Thyroid gland (tissue), 4 donors: ENCODE data around the gene CBFA2T3. TPM values are rescaled to one million over a fixed set of nuclear protein-coding genes. Genes with fewer than 3 reads are reported as not detected.

ENCODE experiments used
- DNase-seq, 2 donors: peaks; one replicate each; pipeline ENCODE4 v3.0.0-alpha.2; 2019
- H3K27ac ChIP-seq, 3 donors: fragments of 200-600 bp; sonication (generic); 1 replicate in 2 of 3; 2 replicates in 1 of 3; pipeline ENCODE4 v1.5.1; 2016 to 2019; ENCODE audit warnings: mild to moderate bottlenecking in 1 of 3, moderate library complexity in 1 of 3
- H3K27me3 ChIP-seq: fragments of 200-600 bp; sonication (generic); one replicate; pipeline ENCODE4 v1.5.1; 2019
- H3K36me3 ChIP-seq, 2 donors: fragments of 200-600 bp; sonication (generic); one replicate each; pipeline ENCODE4 v1.5.1; 2016 to 2019
- H3K4me1 ChIP-seq, 2 donors: fragments of 200-600 bp; sonication (generic); one replicate each; pipeline ENCODE4 v1.5.1; 2017 to 2019
- H3K4me3 ChIP-seq, 3 donors: fragments of 200-600 bp; sonication (generic); replicated peaks in 1 of 3; 1 replicate in 2 of 3; 2 replicates in 1 of 3; pipeline ENCODE4 v1.5.1; 2016; ENCODE audit warnings: mild to moderate bottlenecking in 1 of 3
- H3K9me3 ChIP-seq: fragments of 200-600 bp; sonication (generic); one replicate; pipeline ENCODE4 v1.5.1; 2017
- CTCF ChIP-seq, 6 experiments: fragments of 200-600 bp in 3 of 6; fragments of 450-650 bp in 3 of 6; sonication (generic) in 3 of 6; IDR thresholded peaks; one replicate each; pipeline ENCODE4 v1.5.1; 2016 to 2019; ENCODE audit warnings: antibody characterized with exemption in 6 of 6, mild to moderate bottlenecking in 2 of 6, inconsistent platforms in 1 of 6, moderate library complexity in 1 of 6
- POLR2A ChIP-seq, 2 donors: fragments of 450-650 bp; IDR thresholded peaks; one replicate each; pipeline ENCODE4 v1.6.1; 2017; ENCODE audit warnings: antibody characterized with exemption in 2 of 2, mild to moderate bottlenecking in 2 of 2, moderate library complexity in 1 of 2
- WGBS, 2 donors: methylation state at CpG; one replicate each; pipeline ENCODE4 v1.1.5; 2017; 5-methylcytosine and 5-hydroxymethylcytosine counted together
- intact Hi-C: fragments of 100-400 bp; cut with DNase I; formaldehyde crosslinking; loops from one replicate; pipeline ENCODE4 v1.15.1; 2023
- total RNA-seq, 4 donors: library from RNA; depleted of rRNA; stranded (reverse); fragments of >200 nt; gene quantifications; one replicate each; pipeline ENCODE4 v1.2.3, GENCODE V29; 2016

The CBFA2T3 gene
- total RNA-seq, 4 donors from 2014 or later, result 1.3 to 3.8 (median 2.6) TPM

DNA sequence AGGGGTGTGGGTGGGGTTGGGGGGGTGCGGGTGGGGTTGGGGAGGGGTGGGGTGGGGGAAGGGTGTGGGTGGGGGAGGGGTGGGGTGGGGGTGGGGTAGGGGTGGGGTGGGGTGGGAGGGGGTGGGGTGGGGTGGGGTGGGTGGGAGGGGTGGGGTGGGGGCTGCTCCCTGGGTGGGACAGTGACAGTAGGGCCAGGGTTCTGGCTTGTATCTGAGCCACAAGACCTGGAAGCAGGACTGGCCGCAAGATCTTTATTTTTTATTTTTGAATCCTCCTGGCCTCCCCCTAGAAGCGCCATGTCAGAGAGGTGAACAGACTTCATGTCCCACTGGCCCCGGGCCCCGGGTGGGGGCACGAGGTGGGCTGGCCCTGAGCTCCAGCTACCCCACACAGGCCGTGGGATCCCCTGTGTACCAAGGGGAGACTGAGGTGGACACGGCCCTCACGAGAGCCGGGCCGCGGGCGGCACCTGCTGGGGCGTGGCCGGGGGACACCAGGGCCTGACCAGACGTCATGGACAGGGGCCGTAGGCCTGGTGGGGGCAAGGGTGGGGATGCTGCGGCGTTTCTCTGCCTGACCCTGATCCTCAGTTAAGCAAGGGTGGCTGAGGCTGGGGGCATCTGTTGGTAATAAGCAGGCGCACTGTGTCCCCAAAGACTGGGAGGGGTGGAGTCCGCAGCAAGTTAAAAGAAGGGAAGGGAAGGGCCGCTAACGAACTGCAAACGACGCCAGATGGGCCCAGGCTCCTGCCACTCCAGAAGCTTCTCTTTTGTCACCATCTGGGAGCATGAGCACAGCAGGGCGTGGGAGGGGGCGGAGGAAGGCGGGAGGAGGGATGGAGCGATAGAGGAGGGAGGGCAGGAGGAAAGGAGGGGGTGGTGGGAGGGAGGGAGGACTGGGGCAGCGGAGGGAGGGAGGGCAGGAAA is 88.3 kb downstream of the CBFA2T3 start:
- intact Hi-C loops, result no loop called here
- no peak overlapping the region for H3K27ac ChIP-seq
- no peaks in the 10 kb centered on the region for H3K9me3 ChIP-seq
- WGBS, 2 donors, result 79 to 85% methylated on average over 22 to 26 of the region's 30 CpGs
- H3K4me3 ChIP-seq, result no peak overlapping the region
- no peaks in the 10 kb centered on the region for H3K36me3 ChIP-seq
- H3K27me3 ChIP-seq, result no peaks in the 10 kb centered on the region
- no peak for DNase-seq
- H3K4me1 ChIP-seq, result peaks cover 14 to 29% of the 10 kb centered on the region in 2 donors
- TF ChIP-seq CTCF (IDR thresholded peaks at IDR 0.05), result no peak

GRCh38 chr16:88888057-88888456 is 89.0 kb downstream of the CBFA2T3 start:
- H3K36me3 ChIP-seq, result no peaks in the 10 kb centered on the region
- TF ChIP-seq POLR2A (IDR thresholded peaks at IDR 0.05) (no peak), CTCF (IDR thresholded peaks at IDR 0.05) (no peak)
- no peaks in the 10 kb centered on the region for H3K9me3 ChIP-seq
- no peak overlapping the region for H3K27ac ChIP-seq
- 80 to 88% methylated on average over 6 to 7 of the region's 14 CpGs for WGBS, 2 donors
- H3K27me3 ChIP-seq, result no peaks in the 10 kb centered on the region
- peaks cover 14 to 29% of the 10 kb centered on the region in 2 donors for H3K4me1 ChIP-seq
- no peak for DNase-seq
- intact Hi-C loops, result no loop called here
- H3K4me3 ChIP-seq, result no peak overlapping the region

DNA sequence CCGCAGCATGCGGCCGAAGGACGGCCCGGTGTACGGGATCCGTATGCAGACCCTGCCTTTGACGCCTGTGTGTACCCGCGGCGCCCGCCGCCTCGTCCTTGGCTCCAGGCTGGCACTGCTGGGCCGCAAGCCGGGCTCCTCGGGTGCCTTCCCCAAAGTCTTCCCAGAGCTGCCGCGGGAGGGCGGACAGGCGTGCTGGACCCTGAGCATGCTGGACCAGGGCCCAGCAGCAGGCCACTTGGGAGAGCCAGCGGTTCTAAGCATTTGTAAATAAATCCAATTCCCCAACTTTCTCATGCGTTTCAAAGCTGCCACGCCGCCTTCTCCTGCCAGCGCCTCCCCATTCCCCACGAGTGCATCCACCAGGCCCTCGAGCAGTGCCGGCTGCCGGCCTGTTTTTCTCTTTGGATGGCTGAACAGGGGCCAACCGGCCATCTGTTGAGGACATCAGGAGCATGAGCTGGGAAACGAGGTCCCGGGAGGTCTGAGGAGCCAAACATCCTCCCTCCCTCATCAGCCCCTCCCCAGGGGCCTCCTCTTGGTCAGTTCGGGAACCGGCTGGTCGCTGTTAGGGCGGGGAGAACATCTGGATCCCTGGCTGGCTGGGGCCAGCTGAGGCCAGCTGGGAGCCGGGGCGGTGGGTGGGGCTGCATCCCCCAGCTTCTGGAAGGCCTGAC is 90.0 kb downstream of the CBFA2T3 start:
- Histone ChIP-seq H3K27ac (peak overlapping the region in 1 of 3 donors; percentile 57), H3K9me3 (no peaks in the 10 kb centered on the region), H3K4me3 (no peak overlapping the region), H3K4me1 (peaks cover 14 to 29% of the 10 kb centered on the region in 2 donors), H3K36me3 (no peaks in the 10 kb centered on the region), H3K27me3 (no peaks in the 10 kb centered on the region)
- intact Hi-C loops, result no loop called here
- WGBS, 2 donors, result 41 to 55% methylated on average over 17 to 31 of the region's 39 CpGs
- DNase-seq, result peak; percentile 63 to 84
- peak in 1 of 6 experiments; percentile 6 for TF ChIP-seq CTCF (IDR thresholded peaks at IDR 0.05)
- no peak for TF ChIP-seq POLR2A (IDR thresholded peaks at IDR 0.05)

GRCh38 chr16:88886420-88886844 is 90.6 kb downstream of the CBFA2T3 start:
- H3K27me3 ChIP-seq, result no peaks in the 10 kb centered on the region
- H3K9me3 ChIP-seq, result no peaks in the 10 kb centered on the region
- TF ChIP-seq CTCF (IDR thresholded peaks at IDR 0.05) (no peak), POLR2A (IDR thresholded peaks at IDR 0.05) (no peak)
- H3K36me3 ChIP-seq, result no peaks in the 10 kb centered on the region
- intact Hi-C loops, result no loop called here
- H3K4me1 ChIP-seq, result peaks cover 14 to 29% of the 10 kb centered on the region in 2 donors
- 87 to 92% methylated on average over 8 to 14 of the region's 15 CpGs for WGBS, 2 donors
- no peak for DNase-seq
- H3K27ac ChIP-seq, result no peak overlapping the region
- H3K4me3 ChIP-seq, result no peak overlapping the region
